Parathyroid adenoma (tissue), 2 donors: Measurements from ENCODE around the gene SH3BP5.

Experiments used
- H2AFZ ChIP-seq: fragments of 300-600 bp; sonication (generic); one replicate; pipeline ENCODE4 v1.7.0; 2017; ENCODE audit warnings: antibody characterized with exemption, mild to moderate bottlenecking
- H3K27ac ChIP-seq: fragments of 300-600 bp; sonication (generic); one replicate; pipeline ENCODE4 v1.7.0; 2017
- H3K27me3 ChIP-seq: fragments of 300-600 bp; sonication (generic); one replicate; pipeline ENCODE4 v1.7.0; 2017; ENCODE audit warnings: low read length; ENCODE audit not compliant: control insufficient read depth, insufficient read depth
- H3K36me3 ChIP-seq: fragments of 300-600 bp; sonication (generic); one replicate; pipeline ENCODE4 v1.7.0; 2017; ENCODE audit warnings: low read length; ENCODE audit not compliant: control insufficient read depth, insufficient read depth
- H3K4me1 ChIP-seq: fragments of 300-600 bp; sonication (generic); one replicate; pipeline ENCODE4 v1.7.0; 2017; ENCODE audit warnings: control low read depth
- H3K4me2 ChIP-seq: fragments of 300-600 bp; sonication (generic); one replicate; pipeline ENCODE4 v1.7.0; 2017; ENCODE audit warnings: low read length
- H3K4me3 ChIP-seq: fragments of 300-600 bp; sonication (generic); one replicate; pipeline ENCODE4 v1.7.0; 2017; ENCODE audit warnings: low read depth, low read length
- H3K79me2 ChIP-seq: fragments of 300-600 bp; sonication (generic); one replicate; pipeline ENCODE4 v1.7.0; 2017; ENCODE audit warnings: control low read depth
- H3K9ac ChIP-seq: fragments of 300-600 bp; sonication (generic); one replicate; pipeline ENCODE4 v1.7.0; 2017; ENCODE audit warnings: mild to moderate bottlenecking
- H3K9me3 ChIP-seq: fragments of 300-600 bp; sonication (generic); one replicate; pipeline ENCODE4 v1.7.0; 2017; ENCODE audit warnings: low read length; ENCODE audit not compliant: control insufficient read depth
- TF ChIP-seq, protein P1 (sequence below): fragments of 300-600 bp; sonication (generic); IDR thresholded peaks from one replicate; pipeline ENCODE4 v1.7.0; 2017; ENCODE audit warnings: antibody characterized with exemption, mild to moderate bottlenecking
- donor health status: primary hyperparathyroidism.

Gene SH3BP5

GRCh38 chr3:15336057-15336456, 3.7 kb upstream of the SH3BP5 start:
- Histone ChIP-seq H3K9ac (no peak overlapping the region), H3K36me3 (no peaks in the 10 kb centered on the region), H3K9me3 (no peaks in the 10 kb centered on the region), H3K4me3 (no peak overlapping the region), H2AFZ (no peak overlapping the region), H3K27ac (no peak overlapping the region), H3K79me2 (peaks cover 5% of the 10 kb centered on the region), H3K4me2 (no peak overlapping the region), H3K27me3 (no peaks in the 10 kb centered on the region), H3K4me1 (peaks cover 7% of the 10 kb centered on the region)
- TF ChIP-seq, protein P1, sequence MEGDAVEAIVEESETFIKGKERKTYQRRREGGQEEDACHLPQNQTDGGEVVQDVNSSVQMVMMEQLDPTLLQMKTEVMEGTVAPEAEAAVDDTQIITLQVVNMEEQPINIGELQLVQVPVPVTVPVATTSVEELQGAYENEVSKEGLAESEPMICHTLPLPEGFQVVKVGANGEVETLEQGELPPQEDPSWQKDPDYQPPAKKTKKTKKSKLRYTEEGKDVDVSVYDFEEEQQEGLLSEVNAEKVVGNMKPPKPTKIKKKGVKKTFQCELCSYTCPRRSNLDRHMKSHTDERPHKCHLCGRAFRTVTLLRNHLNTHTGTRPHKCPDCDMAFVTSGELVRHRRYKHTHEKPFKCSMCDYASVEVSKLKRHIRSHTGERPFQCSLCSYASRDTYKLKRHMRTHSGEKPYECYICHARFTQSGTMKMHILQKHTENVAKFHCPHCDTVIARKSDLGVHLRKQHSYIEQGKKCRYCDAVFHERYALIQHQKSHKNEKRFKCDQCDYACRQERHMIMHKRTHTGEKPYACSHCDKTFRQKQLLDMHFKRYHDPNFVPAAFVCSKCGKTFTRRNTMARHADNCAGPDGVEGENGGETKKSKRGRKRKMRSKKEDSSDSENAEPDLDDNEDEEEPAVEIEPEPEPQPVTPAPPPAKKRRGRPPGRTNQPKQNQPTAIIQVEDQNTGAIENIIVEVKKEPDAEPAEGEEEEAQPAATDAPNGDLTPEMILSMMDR: no peak

DNA sequence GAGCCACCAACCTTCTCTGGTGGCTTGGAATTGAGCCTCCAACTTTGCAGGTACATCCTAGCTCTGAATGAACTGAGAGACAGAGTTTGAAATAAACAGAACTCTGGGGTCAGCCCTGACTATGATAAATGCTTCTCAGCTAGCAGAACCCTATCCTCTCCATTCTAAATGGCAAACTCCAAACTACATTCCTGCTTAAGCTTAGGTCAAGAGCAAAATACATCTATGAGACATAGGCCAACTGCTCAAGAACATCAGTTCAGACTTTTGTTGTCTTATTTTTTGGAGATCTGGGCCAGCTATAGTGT, 1.5 kb upstream of the SH3BP5 start:
- H2AFZ ChIP-seq: no peak overlapping the region
- H3K4me3 ChIP-seq: no peak overlapping the region
- no peak overlapping the region for H3K4me2 ChIP-seq

DNA sequence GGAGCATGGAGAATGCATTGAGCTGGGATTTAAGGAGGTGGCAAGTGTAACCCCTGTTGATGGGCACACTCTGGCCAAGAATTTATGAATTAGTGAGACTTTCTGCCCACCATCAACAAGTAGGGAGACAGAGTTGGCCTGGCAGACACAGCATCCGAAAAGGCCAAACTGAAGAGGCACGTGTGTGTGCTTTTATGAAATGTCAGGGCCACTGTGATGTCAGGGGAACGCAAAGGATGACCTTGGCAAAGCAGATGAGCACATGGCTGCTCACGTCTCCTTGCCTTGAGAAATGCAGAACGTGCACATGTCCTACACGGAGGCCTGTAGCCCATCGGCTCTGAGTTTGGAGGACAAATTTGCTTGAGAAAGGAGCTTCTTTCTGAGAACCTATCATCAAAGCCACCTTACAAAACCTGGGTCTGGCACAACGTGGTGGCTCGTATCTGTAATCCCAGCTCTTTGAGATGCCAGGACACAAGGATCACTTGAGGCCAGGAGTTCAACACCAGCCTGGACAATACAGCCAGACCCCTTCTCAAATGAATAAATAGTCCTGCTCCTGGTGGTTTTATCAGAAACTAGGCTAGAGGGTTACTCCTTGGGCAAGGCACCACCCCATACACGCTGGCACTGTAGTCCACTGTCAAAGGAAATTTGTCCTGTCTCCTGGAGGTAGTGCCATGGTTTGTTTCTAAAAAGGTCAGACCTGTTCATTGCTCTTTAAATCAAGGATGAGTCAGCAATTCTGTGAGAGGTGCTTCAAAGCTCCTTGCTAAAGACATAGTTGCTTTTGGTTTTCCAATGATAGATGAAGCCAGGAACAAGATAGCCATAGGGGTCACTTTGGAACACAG, 941 bp upstream of the SH3BP5 start:
- Histone ChIP-seq H3K27ac (peak overlapping the region; percentile 90), H3K79me2 (peaks cover 9% of the 10 kb centered on the region), H2AFZ (peak overlapping the region; percentile 98), H3K27me3 (no peaks in the 10 kb centered on the region), H3K4me2 (peak overlapping the region; percentile 93), H3K4me3 (peak overlapping the region; percentile 78), H3K9me3 (no peaks in the 10 kb centered on the region), H3K9ac (no peak overlapping the region), H3K4me1 (peaks cover 30% of the 10 kb centered on the region), H3K36me3 (no peaks in the 10 kb centered on the region)
- TF ChIP-seq, protein P1: no peak

More for the DNA sequence above, 1.5 kb upstream of the SH3BP5 start:
- Histone ChIP-seq H3K79me2 (peaks cover 9% of the 10 kb centered on the region), H3K27ac (no peak overlapping the region), H3K9ac (no peak overlapping the region), H3K27me3 (no peaks in the 10 kb centered on the region), H3K36me3 (no peaks in the 10 kb centered on the region), H3K9me3 (no peaks in the 10 kb centered on the region), H3K4me1 (peaks cover 24% of the 10 kb centered on the region)
- TF ChIP-seq, protein P1: no peak

GRCh38 chr3:15331606-15332404, 581 bp downstream of the SH3BP5 start:
- H3K79me2 ChIP-seq: peaks cover 11% of the 10 kb centered on the region
- H3K4me3 ChIP-seq: peak overlapping the region; percentile 78
- H2AFZ ChIP-seq: peak overlapping the region; percentile 98
- H3K4me2 ChIP-seq: peak overlapping the region; percentile 93
- H3K4me1 ChIP-seq: peaks cover 42% of the 10 kb centered on the region
- TF ChIP-seq, protein P1: no peak
- H3K27ac ChIP-seq: peak overlapping the region; percentile 90
- no peaks in the 10 kb centered on the region for H3K36me3 ChIP-seq
- H3K9ac ChIP-seq: peak overlapping the region; percentile 93
- no peaks in the 10 kb centered on the region for H3K9me3 ChIP-seq
- no peaks in the 10 kb centered on the region for H3K27me3 ChIP-seq
